Activated CD4-positive, alpha-beta memory T cell treated with anti-CD3 and anti-CD28 coated beads, Interleukin-2, amount 10 ng/mL, durations not matched to agents 7 days and 5 days (primary cell): Measurements from ENCODE around the gene MT1M. TPM values are rescaled to one million over a fixed set of nuclear protein-coding genes. Genes with fewer than 3 reads are reported as not detected.

Experiments
- CTCF ChIA-PET: fragments of 350-600 bp; sonication (Branson Sonifier 250); formaldehyde crosslinking; loops from one replicate; lab custom pipeline; 2021; ENCODE audit warnings: antibody characterized with exemption, inconsistent platforms; lab: Charles Lee
- POLR2A ChIA-PET: fragments of 350-600 bp; sonication (Branson Sonifier 250); formaldehyde crosslinking; loops from one replicate; lab custom pipeline; 2021; ENCODE audit warnings: antibody characterized with exemption; lab: Charles Lee
- DNase-seq: peaks from one replicate; pipeline ENCODE4 v3.0.0-alpha.2; 2020
- H3K27ac Mint-ChIP-seq: one replicate; pipeline ENCODE4 v1.8.0; 2021; ENCODE audit warnings: mild to moderate bottlenecking, mixed read lengths
- H3K27me3 Mint-ChIP-seq: one replicate; pipeline ENCODE4 v1.8.0; 2021; ENCODE audit warnings: mixed read lengths
- H3K36me3 Mint-ChIP-seq: one replicate; pipeline ENCODE4 v1.8.0; 2021; ENCODE audit warnings: low read depth, mixed read lengths
- H3K4me1 Mint-ChIP-seq: one replicate; pipeline ENCODE4 v1.8.0; 2021; ENCODE audit warnings: mixed read lengths
- H3K4me3 Mint-ChIP-seq: one replicate; pipeline ENCODE4 v1.8.0; 2021; ENCODE audit warnings: mild to moderate bottlenecking, mixed read lengths
- H3K9me3 Mint-ChIP-seq: one replicate; pipeline ENCODE4 v1.8.0; 2021; ENCODE audit warnings: mixed read lengths
- total RNA-seq, 2 experiments: library from RNA; stranded (reverse); gene quantifications; one replicate each; pipeline ENCODE4 v1.2.3, GENCODE V29; 2021

MT1M gene
- total RNA-seq, 2 experiments from 2014 or later = not detected

DNA sequence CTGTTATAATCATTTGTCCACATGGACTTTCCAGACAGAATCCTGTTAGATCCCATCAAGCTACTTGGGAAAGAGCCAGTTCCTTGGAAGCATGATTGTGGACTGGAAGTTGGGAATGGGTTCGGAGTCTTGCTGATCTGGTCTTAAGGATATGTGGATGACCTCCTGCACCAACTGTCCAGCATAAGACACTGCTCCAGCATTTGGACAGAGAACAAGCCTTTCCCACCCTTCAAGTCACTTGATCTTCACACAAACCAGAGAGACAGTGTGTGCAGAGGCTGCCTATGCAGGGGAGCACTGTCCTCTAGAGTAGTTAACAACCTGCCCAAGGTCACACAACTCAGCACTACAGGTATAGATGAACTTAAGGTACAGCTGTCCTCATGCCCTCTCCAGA is 13.4 kb downstream of the MT1M start:
- no peaks in the 10 kb centered on the region for H3K9me3 Mint-ChIP-seq
- CTCF ChIA-PET = no interaction called here
- H3K27ac Mint-ChIP-seq = no peak overlapping the region
- H3K4me3 Mint-ChIP-seq = no peak overlapping the region
- no peak for DNase-seq
- H3K4me1 Mint-ChIP-seq = peaks cover 22% of the 10 kb centered on the region
- POLR2A ChIA-PET = no interaction called here
- H3K27me3 Mint-ChIP-seq = peaks cover 65% of the 10 kb centered on the region
- no peaks in the 10 kb centered on the region for H3K36me3 Mint-ChIP-seq

DNA sequence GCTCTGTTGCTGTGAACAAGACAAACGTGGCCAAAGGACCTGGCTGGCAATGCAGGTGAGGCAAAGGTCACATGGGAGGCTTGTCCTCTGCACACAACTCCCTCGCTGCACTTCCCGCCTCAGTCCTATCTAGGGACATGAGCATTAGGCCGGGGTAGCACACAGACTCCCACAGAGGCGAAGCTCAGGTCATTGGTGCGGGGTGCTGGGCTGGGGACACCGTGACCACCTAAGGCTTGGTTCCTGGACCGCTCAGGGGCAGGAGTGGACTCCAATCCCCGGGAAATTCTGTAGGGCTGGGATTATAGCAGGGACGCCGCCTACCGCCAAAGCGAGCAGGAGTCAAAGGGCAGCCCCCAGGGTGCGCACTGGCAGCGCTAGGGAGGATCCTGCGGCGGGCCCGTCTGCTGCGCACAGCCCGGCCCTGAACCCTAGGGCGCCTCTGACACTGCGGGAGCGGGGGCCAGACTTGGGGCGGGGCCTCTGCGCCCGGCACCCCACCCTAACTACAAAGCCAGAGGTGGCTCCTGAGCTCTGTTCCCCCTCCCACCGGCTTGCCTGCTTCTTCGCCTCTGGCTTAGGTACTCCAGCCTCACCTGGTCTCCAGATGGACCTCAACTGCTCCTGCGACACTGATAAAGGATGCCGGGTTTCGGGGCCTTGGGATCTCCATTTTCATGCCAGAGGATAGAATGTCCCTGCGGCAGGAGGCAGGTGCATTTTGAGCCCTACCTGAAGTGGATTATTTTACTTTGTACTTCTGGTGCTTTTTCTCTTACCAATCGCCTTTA is 15.4 kb downstream of the MT1M start:
- no peaks in the 10 kb centered on the region for H3K9me3 Mint-ChIP-seq
- H3K36me3 Mint-ChIP-seq = no peaks in the 10 kb centered on the region
- H3K4me1 Mint-ChIP-seq = peaks cover 15% of the 10 kb centered on the region
- ChIA-PET POLR2A (interaction anchor here (1.6 kb wide), 1 partner anchor 22 kb away, joined by 4 read pairs; the partner anchor contains the start of gene MT1E), CTCF (interaction anchor here (0.6 kb wide), 1 partner anchor 1691 kb away, joined by 3 read pairs; no protein-coding TSS in a partner anchor)
- H3K27me3 Mint-ChIP-seq = peaks cover 67% of the 10 kb centered on the region
- H3K27ac Mint-ChIP-seq = no peak overlapping the region
- H3K4me3 Mint-ChIP-seq = no peak overlapping the region
- DNase-seq = no peak

DNA sequence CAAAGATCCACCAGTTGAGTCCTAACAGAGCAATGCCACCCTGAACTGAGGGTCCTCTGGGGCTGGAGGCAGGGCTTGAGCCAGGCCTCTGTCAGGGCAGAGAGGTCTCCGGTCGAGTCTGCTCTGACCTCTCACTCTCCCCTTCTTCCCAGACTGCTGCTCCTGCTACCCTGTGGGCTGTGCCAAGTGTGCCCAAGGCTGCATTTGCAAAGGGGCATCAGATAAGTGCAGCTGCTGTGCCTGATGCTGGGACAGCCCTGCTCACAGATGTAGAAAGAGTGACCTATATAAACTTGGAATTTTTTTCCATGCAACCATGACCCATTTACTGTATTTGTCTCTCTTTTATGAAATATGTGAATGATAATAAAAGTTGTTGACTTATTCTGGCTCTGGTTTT is 16.8 kb downstream of the MT1M start:
- Mint-ChIP-seq H3K27me3 (peaks cover 65% of the 10 kb centered on the region), H3K27ac (no peak overlapping the region), H3K4me1 (peaks cover under 1% of the 10 kb centered on the region), H3K9me3 (no peaks in the 10 kb centered on the region), H3K4me3 (no peak overlapping the region), H3K36me3 (no peaks in the 10 kb centered on the region)
- DNase-seq = no peak
- ChIA-PET POLR2A (interaction anchor here (0.6 to 1.6 kb wide), 3 partner anchors 8 to 24 kb away, joined by 3 to 4 read pairs (median 3); partner anchors contain the start of genes MT1E and MT1F), CTCF (no interaction called here)

DNA sequence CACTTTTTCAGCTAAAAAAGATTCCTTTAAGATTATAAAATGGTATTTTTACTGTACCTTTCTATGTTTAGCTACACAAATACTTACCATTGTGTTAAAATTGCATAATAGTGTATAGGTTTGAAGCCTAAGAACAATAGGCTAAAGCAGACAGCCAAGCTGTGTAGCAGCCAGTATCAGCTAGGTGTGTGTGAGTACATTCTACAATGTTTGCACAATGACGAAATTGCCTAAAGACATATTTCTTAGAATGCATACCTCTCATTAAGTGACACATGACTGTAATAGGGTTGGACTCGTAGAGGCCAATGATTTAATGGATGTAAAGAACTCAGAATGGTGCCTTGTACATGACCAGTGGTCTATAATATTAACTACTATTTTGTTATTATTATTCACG is 17.4 kb downstream of the MT1M start:
- H3K4me1 Mint-ChIP-seq = no peaks in the 10 kb centered on the region
- H3K27me3 Mint-ChIP-seq = peaks cover 64% of the 10 kb centered on the region
- no peaks in the 10 kb centered on the region for H3K9me3 Mint-ChIP-seq
- H3K36me3 Mint-ChIP-seq = no peaks in the 10 kb centered on the region
- POLR2A ChIA-PET = no interaction called here
- H3K27ac Mint-ChIP-seq = no peak overlapping the region
- no peak for DNase-seq
- CTCF ChIA-PET = no interaction called here
- no peak overlapping the region for H3K4me3 Mint-ChIP-seq

DNA sequence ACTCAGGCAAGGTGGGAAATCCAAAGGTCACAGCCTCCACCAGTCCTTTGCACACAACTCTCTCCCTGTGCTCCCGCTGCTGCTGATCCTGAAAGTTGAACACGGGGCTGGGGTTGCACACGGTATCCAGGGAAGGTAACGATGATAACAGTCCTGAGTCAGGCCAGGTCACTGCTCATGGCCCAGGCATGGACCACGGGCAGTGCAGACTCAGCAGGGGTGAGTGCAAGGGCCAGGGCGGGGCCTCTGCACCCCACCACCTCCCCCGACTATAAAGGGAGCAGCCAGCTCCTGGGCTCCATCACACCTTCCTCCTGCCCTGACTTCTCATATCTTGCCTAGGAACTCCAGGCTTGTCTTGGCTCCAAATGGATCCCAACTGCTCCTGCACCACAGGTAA is 19.1 kb downstream of the MT1M start, which contains the start of gene MT1B:
Gene MT1B (plus strand): TSS at position 301 of the 400 bp plus-strand sequence. CDS start 68 bp downstream, at position 369.
- CTCF ChIA-PET = no interaction called here
- no peak for DNase-seq

DNA sequence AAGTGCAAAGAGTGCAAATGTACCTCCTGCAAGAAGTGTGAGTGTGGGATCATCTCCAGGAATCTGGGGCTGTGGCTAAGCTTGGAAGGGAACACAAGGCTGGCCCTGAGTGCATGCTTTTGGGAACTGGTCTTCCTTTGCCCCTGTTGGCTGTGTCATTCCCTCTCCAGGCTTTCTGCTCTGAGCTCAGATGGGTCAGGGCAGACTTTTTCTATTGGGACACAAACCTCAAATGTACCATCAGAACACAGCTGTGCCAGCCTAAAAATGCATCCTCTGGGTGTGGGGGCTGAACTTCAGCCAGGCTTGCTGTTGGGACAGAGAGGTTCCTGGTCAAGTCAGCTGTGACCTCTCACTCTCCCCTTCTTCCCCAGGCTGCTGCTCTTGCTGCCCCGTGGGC is 20.1 kb downstream of the MT1M start:
- no peak overlapping the region for H3K27ac Mint-ChIP-seq
- no peaks in the 10 kb centered on the region for H3K9me3 Mint-ChIP-seq
- DNase-seq = no peak
- H3K4me1 Mint-ChIP-seq = peaks cover 4% of the 10 kb centered on the region
- no peaks in the 10 kb centered on the region for H3K36me3 Mint-ChIP-seq
- POLR2A ChIA-PET = interaction anchor here (1.0 to 1.1 kb wide), 2 partner anchors 9 to 30 kb away, joined by 3 read pairs; partner anchors contain the start of gene MT1X
- H3K4me3 Mint-ChIP-seq = no peak overlapping the region
- CTCF ChIA-PET = interaction anchor here (0.6 to 2.0 kb wide), 3 partner anchors 9 to 48 kb away, joined by 3 to 7 read pairs (median 4); no protein-coding TSS in a partner anchor
- H3K27me3 Mint-ChIP-seq = peaks cover 49% of the 10 kb centered on the region

More for the DNA sequence above, 19.1 kb downstream of the MT1M start, which contains the start of gene MT1B:
- H3K27ac Mint-ChIP-seq = no peak within 1 kb of the TSS
- H3K4me1 Mint-ChIP-seq = no peaks in the 10 kb centered on the region
- no peaks in the 10 kb centered on the region for H3K36me3 Mint-ChIP-seq
- no peaks in the 10 kb centered on the region for H3K9me3 Mint-ChIP-seq
- POLR2A ChIA-PET = no interaction called here
- H3K27me3 Mint-ChIP-seq = peaks cover 57% of the 10 kb centered on the region
- no peak within 1 kb of the TSS for H3K4me3 Mint-ChIP-seq

DNA sequence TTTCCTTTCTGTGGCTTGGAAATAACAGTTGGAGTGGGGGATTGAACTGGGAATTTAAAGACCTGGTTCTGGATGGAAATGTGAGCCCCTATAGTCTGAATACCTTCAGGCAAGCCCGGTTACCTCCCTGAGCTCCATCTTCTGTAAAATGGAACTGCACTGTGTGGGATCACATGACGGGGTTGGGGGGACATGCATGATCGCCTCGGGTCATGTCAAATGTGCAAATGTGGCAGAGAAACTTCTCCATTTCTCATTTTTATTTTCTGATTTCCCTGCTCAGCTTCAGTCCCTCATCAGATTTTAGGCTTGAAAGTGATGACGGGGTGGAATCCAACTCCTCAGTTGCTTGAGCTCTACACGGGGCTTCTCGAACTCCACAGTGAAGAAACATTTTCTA is 20.8 kb downstream of the MT1M start:
- no peak for DNase-seq
- POLR2A ChIA-PET = interaction anchor here (1.1 kb wide), 1 partner anchor 10 kb away, joined by 3 read pairs; no protein-coding TSS in a partner anchor
- peaks cover 8% of the 10 kb centered on the region for H3K4me1 Mint-ChIP-seq

DNA sequence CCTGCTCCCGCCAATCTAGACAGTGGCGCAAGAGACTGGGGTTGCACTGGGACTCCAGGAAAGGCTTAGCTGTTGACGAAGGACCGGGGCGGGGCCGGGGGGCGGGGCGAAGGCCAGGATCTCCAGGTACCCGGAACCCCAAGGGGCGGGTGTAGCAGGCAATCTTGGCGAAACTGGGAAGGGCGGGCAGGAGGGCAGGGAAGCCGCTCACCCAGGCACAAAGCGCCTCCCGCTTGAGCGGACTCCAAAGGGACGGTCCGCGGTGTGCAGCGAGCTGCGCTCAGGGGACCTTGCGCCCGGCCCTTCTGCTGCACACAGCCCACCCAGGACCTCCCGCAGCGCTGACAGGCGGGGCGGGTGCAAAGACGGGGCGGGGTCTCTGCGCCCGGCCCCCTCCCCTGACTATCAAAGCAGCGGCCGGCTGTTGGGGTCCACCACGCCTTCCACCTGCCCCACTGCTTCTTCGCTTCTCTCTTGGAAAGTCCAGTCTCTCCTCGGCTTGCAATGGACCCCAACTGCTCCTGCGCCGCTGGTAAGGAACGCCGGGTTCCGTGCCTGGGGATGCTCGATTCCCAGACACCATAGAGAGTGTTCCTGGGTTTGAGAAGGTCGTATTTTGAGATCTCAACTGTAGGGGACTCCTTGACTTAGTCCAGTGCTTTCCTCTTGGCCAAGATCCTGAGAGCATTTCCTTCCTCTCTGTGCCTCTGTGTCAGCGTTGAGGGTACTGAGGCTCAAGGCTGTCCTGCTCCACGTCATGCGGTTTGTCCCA is 25.3 kb downstream of the MT1M start, which contains the start of gene MT1F:
Gene MT1F (plus strand): TSS at position 405 of the 772 bp plus-strand sequence. CDS start 100 bp downstream, at position 505.
- Mint-ChIP-seq H3K27me3 (peaks cover 16% of the 10 kb centered on the region), H3K4me1 (peaks cover 20% of the 10 kb centered on the region), H3K27ac (peak within 1 kb of the TSS; percentile 59), H3K36me3 (no peaks in the 10 kb centered on the region), H3K9me3 (no peaks in the 10 kb centered on the region), H3K4me3 (peak within 1 kb of the TSS; percentile 95)
- peak; percentile 79 for DNase-seq
- POLR2A ChIA-PET = interaction anchor here (1.2 to 1.5 kb wide), 3 partner anchors 9 to 21 kb away, joined by 3 to 8 read pairs (median 4); no protein-coding TSS in a partner anchor
- CTCF ChIA-PET = interaction anchor here (0.8 to 1.0 kb wide), 2 partner anchors 14 to 44 kb away, joined by 3 read pairs; no protein-coding TSS in a partner anchor

More for the DNA sequence above, 20.8 kb downstream of the MT1M start:
- peaks cover 49% of the 10 kb centered on the region for H3K27me3 Mint-ChIP-seq
- CTCF ChIA-PET = interaction anchor here (0.6 to 2.0 kb wide), 3 partner anchors 9 to 47 kb away, joined by 3 to 7 read pairs (median 4); no protein-coding TSS in a partner anchor
- no peaks in the 10 kb centered on the region for H3K9me3 Mint-ChIP-seq
- H3K4me3 Mint-ChIP-seq = no peak overlapping the region
- no peak overlapping the region for H3K27ac Mint-ChIP-seq
- H3K36me3 Mint-ChIP-seq = no peaks in the 10 kb centered on the region

DNA sequence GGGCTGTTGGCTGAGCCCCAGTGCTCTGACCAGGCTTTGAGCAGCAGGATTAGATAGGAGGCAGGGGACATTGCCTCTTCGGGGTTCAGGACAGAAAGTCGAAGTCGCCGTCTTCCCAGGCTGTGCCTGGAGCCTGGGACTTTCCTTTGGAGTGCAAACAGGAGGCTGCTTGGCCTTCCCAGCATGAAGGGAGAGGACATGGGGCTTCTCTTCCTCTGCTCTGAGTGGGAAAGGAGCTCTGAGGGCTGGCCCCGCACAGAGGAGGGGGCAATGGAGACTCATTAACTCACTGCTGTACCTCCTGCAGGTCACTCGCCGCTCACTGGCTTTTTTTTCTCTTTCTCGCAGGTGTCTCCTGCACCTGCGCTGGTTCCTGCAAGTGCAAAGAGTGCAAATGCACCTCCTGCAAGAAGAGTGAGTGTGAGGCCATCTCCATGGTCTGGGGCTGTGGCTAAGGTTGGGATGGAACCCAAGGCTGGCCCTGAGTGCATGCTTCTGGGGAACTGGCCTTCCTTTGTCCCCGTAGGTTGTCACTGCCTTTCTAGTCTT is 25.9 kb downstream of the MT1M start:
- Mint-ChIP-seq H3K27ac (no peak overlapping the region), H3K4me3 (peak overlapping the region; percentile 95), H3K27me3 (peaks cover 12% of the 10 kb centered on the region), H3K9me3 (no peaks in the 10 kb centered on the region), H3K36me3 (no peaks in the 10 kb centered on the region), H3K4me1 (peaks cover 24% of the 10 kb centered on the region)
- DNase-seq = no peak
- ChIA-PET POLR2A (interaction anchor here (1.2 to 1.5 kb wide), 3 partner anchors 10 to 21 kb away, joined by 3 to 8 read pairs (median 4); no protein-coding TSS in a partner anchor), CTCF (no interaction called here)

DNA sequence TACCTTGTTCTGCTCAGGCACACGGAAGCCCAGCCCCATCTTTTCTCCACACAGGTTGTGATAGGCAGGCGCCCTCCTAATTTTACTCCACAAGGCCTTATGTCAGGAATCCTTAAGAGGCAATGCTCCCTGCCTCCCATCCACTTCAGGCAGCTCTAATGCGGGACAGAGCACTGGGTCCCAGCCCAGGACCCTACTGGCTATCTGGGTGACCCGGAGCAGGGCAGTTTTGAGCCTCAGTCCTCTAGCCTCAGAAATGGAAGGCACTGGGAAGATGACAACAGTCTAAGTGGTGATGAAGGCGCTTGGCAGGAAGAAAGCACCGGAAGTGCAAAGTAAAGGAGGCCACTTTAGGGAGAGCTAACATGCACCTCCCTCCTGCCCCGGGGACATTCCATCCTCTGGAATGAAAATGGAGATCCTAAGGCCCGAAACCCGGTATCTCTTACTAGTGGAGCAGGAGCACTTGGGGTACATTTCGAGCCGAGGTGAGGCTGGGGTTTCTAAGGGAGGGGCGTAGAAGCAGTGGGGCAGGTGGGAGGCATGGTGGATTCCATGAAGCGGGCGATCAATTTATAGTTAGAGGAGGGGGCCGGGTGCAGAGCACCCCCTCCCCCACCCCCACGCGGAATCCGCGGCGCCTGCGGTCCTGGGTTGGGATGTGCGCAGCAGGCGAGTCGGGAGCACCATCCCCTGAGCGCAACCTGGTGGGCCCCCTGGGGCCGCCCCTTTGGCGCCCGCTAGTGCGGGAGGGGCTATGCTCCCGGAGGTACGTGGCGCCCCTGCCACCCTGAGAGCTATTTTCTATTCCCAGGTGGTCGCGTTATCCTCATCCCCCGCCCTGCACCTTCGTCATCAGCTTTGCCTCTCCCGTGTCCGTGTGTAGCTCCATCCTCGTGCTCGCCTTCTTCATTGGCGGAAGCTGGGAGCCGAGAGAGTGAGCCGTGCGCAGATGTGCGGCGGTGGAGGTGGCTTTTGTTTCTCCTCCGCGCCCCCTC is 30.2 kb downstream of the MT1M start:
- CTCF ChIA-PET = interaction anchor here (1.4 kb wide), 1 partner anchor 40 kb away, joined by 4 read pairs; no protein-coding TSS in a partner anchor
- POLR2A ChIA-PET = interaction anchor here (1.3 to 1.9 kb wide), 5 partner anchors 13 to 54 kb away, joined by 4 to 9 read pairs (median 5); partner anchors contain the start of genes MT1E, MT1X and MT2A
- H3K27ac Mint-ChIP-seq = peak overlapping the region; percentile 34
- peak overlapping the region; percentile 72 for H3K4me3 Mint-ChIP-seq
- H3K4me1 Mint-ChIP-seq = peaks cover 26% of the 10 kb centered on the region
- no peaks in the 10 kb centered on the region for H3K36me3 Mint-ChIP-seq
- peaks cover 31% of the 10 kb centered on the region for H3K27me3 Mint-ChIP-seq
- DNase-seq = peak; percentile 52
- no peaks in the 10 kb centered on the region for H3K9me3 Mint-ChIP-seq

DNA sequence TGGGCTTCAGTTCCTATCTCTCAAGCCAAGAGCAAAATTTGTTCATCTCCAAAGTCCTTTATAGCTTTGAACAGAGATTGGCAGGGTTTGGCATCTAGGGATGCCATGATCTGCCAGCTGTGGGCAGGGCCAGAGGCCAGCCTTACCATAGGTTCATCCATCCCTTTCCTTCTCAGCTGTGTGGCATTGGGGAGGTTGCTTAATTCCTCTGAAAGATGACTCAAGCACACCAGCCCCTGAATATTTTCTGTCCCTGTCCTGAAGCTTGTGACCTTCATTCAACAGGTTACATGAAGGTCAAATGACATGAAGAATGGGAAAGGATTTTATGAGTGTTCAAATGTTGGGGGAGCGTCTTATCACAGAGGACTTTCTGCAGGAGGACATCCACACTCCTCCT is 32.0 kb downstream of the MT1M start:
- Mint-ChIP-seq H3K4me3 (no peak overlapping the region), H3K27ac (no peak overlapping the region), H3K4me1 (peaks cover 31% of the 10 kb centered on the region), H3K27me3 (peaks cover 43% of the 10 kb centered on the region), H3K36me3 (no peaks in the 10 kb centered on the region), H3K9me3 (no peaks in the 10 kb centered on the region)
- CTCF ChIA-PET = no interaction called here
- DNase-seq = no peak
- POLR2A ChIA-PET = no interaction called here
